HEK293T (cell line): ENCODE results near the gene SF3B2.

Experiments used
- FOXK2 ChIP-seq: fragments of 450-650 bp; IDR thresholded peaks from 2 replicates; pipeline ENCODE4 v1.6.1; 2016; ENCODE audit warnings: mild to moderate bottlenecking
- FOXM1 ChIP-seq: fragments of 450-650 bp; IDR thresholded peaks from 2 replicates; pipeline ENCODE4 v1.6.1; 2017; ENCODE audit warnings: mild to moderate bottlenecking, borderline replicate concordance

DNA sequence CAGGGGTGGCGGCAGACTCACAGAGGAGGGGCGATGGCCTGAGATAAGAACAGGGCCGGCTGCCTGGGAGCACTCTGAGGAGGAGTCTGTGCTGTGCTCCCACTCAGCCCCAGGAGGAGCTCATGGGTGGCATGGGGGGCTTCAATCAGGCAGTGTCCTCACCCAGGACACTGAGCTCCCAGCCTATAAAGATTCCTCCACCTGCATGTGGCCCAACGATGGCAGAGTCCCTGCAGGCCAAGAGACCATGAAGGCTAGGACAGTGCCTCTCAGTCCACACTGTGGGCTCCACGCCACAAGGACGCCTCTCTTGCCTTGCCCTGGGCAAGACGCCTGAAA is 38.4 kb upstream of the SF3B2 start:
- no peak for TF ChIP-seq FOXM1
- no peak for TF ChIP-seq FOXK2
